Osteoblast (primary cell): Measurements from ENCODE around the gene CMSS1. TPM values are rescaled to one million over a fixed set of nuclear protein-coding genes. Genes with fewer than 3 reads are reported as not detected.
"Not testable (repeated sequence)": the region's sequence is repeated elsewhere in the genome, so short reads cannot be mapped to it uniquely, and the experiment has no call there.

ENCODE experiments used
- DNase-seq: peaks from one replicate; pipeline ENCODE4 v3.0.0; 2011; ENCODE audit warnings: low spot score, mixed read lengths; ENCODE audit not compliant: insufficient read length; ENCODE audit errors: missing footprints
- H2AFZ ChIP-seq: 2 replicates; pipeline ENCODE4 v1.6.0; 2011; ENCODE audit warnings: mild to moderate bottlenecking, low read length
- H3K27ac ChIP-seq: 2 replicates; pipeline ENCODE4 v1.5.1; 2011; ENCODE audit warnings: mild to moderate bottlenecking, low read depth, low read length, moderate library complexity
- H3K27me3 ChIP-seq: 2 replicates; pipeline ENCODE4 v1.6.0; 2012; ENCODE audit warnings: mild to moderate bottlenecking, control low read depth, inconsistent platforms, low read length, moderate library complexity; ENCODE audit not compliant: insufficient read depth
- H3K36me3 ChIP-seq: 2 replicates; pipeline ENCODE4 v1.5.1; 2011; ENCODE audit warnings: mild to moderate bottlenecking, low read length, control low read depth, moderate library complexity; ENCODE audit not compliant: insufficient read depth
- H3K4me1 ChIP-seq: 2 replicates; pipeline ENCODE4 v1.5.1; 2011; ENCODE audit warnings: mild to moderate bottlenecking, low read length, control low read depth, moderate library complexity; ENCODE audit not compliant: insufficient read depth
- H3K4me2 ChIP-seq: 2 replicates; pipeline ENCODE4 v1.6.0; 2011; ENCODE audit warnings: mild to moderate bottlenecking, low read length; ENCODE audit not compliant: insufficient read depth
- H3K4me3 ChIP-seq: fragments of 200-600 bp; sonication (generic); 3 replicates; pipeline ENCODE4 v1.5.1; 2012; ENCODE audit warnings: mild to moderate bottlenecking, low read length, inconsistent platforms; ENCODE audit not compliant: insufficient read depth
- H3K79me2 ChIP-seq: 2 replicates; pipeline ENCODE4 v1.6.0; 2012; ENCODE audit warnings: mild to moderate bottlenecking, low read length, control low read depth, inconsistent platforms; ENCODE audit not compliant: insufficient read depth
- H3K9me3 ChIP-seq: 2 replicates; pipeline ENCODE4 v1.5.1; 2011; ENCODE audit warnings: low read depth, low read length, control low read depth
- H4K20me1 ChIP-seq: 2 replicates; pipeline ENCODE4 v1.6.0; 2012; ENCODE audit warnings: mild to moderate bottlenecking, low read length, control low read depth; ENCODE audit not compliant: insufficient read depth
- CTCF ChIP-seq: IDR thresholded peaks from 2 replicates; pipeline ENCODE4 v1.5.1; 2011; ENCODE audit warnings: mild to moderate bottlenecking, low read depth, low read length, moderate library complexity; ENCODE audit errors: extremely low read depth
- total RNA-seq: library from RNA; depleted of rRNA; stranded (reverse); fragments of >200 nt; gene quantifications from 2 replicates; pipeline ENCODE4 v1.2.3, GENCODE V29; 2012

Gene CMSS1
- total RNA-seq, 1 donor = 15.9 TPM

GRCh38 chr3:100226712-100227429, 409.2 kb downstream of the CMSS1 start:
- no peak overlapping the region for H3K4me3 ChIP-seq
- no peak overlapping the region for H3K27ac ChIP-seq
- peak; percentile 89 for DNase-seq
- H3K79me2 ChIP-seq = no peaks in the 10 kb centered on the region
- H3K36me3 ChIP-seq = no peaks in the 10 kb centered on the region
- H3K4me2 ChIP-seq = peak overlapping the region; percentile 5
- H4K20me1 ChIP-seq = no peaks in the 10 kb centered on the region
- H3K4me1 ChIP-seq = peaks cover 17% of the 10 kb centered on the region
- H3K27me3 ChIP-seq = no peaks in the 10 kb centered on the region
- peak overlapping the region; percentile 11 for H2AFZ ChIP-seq
- no peaks in the 10 kb centered on the region for H3K9me3 ChIP-seq
- TF ChIP-seq CTCF = no peak

GRCh38 chr3:100227511-100227921, 409.9 kb downstream of the CMSS1 start:
- Histone ChIP-seq H4K20me1 (no peaks in the 10 kb centered on the region), H3K4me2 (no peak overlapping the region), H3K79me2 (no peaks in the 10 kb centered on the region), H3K36me3 (no peaks in the 10 kb centered on the region), H3K27ac (no peak overlapping the region), H3K4me3 (no peak overlapping the region), H3K4me1 (peaks cover 17% of the 10 kb centered on the region), H2AFZ (no peak overlapping the region), H3K27me3 (no peaks in the 10 kb centered on the region), H3K9me3 (no peaks in the 10 kb centered on the region)
- DNase-seq = no peak
- no peak for TF ChIP-seq CTCF

- Histone ChIP-seq H3K79me2 (no peaks in the 10 kb centered on the region), H3K36me3 (no peaks in the 10 kb centered on the region)
Measured at GRCh38 chr3:100228247-100228646, 410.6 kb downstream of the CMSS1 start.

GRCh38 chr3:100229188-100229587, 411.5 kb downstream of the CMSS1 start:
- H3K4me2 ChIP-seq, H2AFZ ChIP-seq, DNase-seq, H3K27me3 ChIP-seq, H3K27ac ChIP-seq, H3K4me3 ChIP-seq, H4K20me1 ChIP-seq, H3K79me2 ChIP-seq, H3K9me3 ChIP-seq, H3K36me3 ChIP-seq: not testable (repeated sequence)
- H3K4me1 ChIP-seq = peaks cover 17% of the 10 kb centered on the region

More at GRCh38 chr3:100228247-100228646, 410.6 kb downstream of the CMSS1 start:
- Histone ChIP-seq H3K4me2 (no peak overlapping the region), H3K4me1 (peaks cover 17% of the 10 kb centered on the region), H3K27ac (no peak overlapping the region), H3K9me3 (no peaks in the 10 kb centered on the region), H3K4me3 (no peak overlapping the region), H3K27me3 (no peaks in the 10 kb centered on the region), H4K20me1 (no peaks in the 10 kb centered on the region), H2AFZ (no peak overlapping the region)
- TF ChIP-seq CTCF = no peak
- DNase-seq = no peak
